Measurements from ENCODE around the gene PKHD1.
"Not testable (repeated sequence)": the region's sequence is repeated elsewhere in the genome, so short reads cannot be mapped to it uniquely, and the experiment has no call there.

GRCh38 chr6:51918347-51918746 is 169.1 kb downstream of the PKHD1 start:
- not testable (repeated sequence) for TF ChIP-seq CTCF (IDR thresholded peaks at IDR 0.05; ENCODE audit: insufficient read depth, low read length); REST (IDR thresholded peaks at IDR 0.05; ENCODE audit: insufficient replicate concordance, low read depth); GABPA (IDR thresholded peaks at IDR 0.05; ENCODE audit: low read depth); POLR2AphosphoS5 (IDR thresholded peaks at IDR 0.05; ENCODE audit: low read depth); SPI1 (IDR thresholded peaks at IDR 0.05; ENCODE audit: borderline replicate concordance, low read depth)

Data from HL-60 (cell line).